Breast epithelium (tissue), 4 donors: ENCODE results near the gene ZFP36L1. TPM values are rescaled to one million over a fixed set of nuclear protein-coding genes. Genes with fewer than 3 reads are reported as not detected.
A peak's percentile ranks its signal among the peaks of the same experiment; 100 is the strongest.

Experiments used
- DNase-seq, 2 donors: peaks; one replicate each; pipeline ENCODE4 v3.0.0-alpha.2; 2019; ENCODE audit warnings: low spot score in 2 of 2
- H3K27ac ChIP-seq, 2 donors: fragments of 200-600 bp; sonication (generic) in 1 of 2; one replicate each; pipeline ENCODE4 v1.5.1; 2016 to 2019; ENCODE audit warnings: mild to moderate bottlenecking in 1 of 2
- H3K27me3 ChIP-seq, 2 donors: fragments of 200-600 bp; sonication (generic) in 1 of 2; one replicate each; pipeline versions ENCODE4 v1.5.1 to v1.6.0; 2017 to 2019; ENCODE audit warnings: control low read depth in 1 of 2, mild to moderate bottlenecking in 1 of 2
- H3K36me3 ChIP-seq: fragments of 200-600 bp; one replicate; pipeline ENCODE4 v1.5.1; 2019
- H3K4me1 ChIP-seq, 2 donors: fragments of 200-600 bp; sonication (generic); one replicate each; pipeline ENCODE4 v1.5.1; 2016 to 2019; ENCODE audit warnings: control low read depth in 1 of 2
- H3K4me3 ChIP-seq, 3 donors: fragments of 200-600 bp; sonication (generic); 1 replicate in 2 of 3; 2 replicates in 1 of 3; pipeline ENCODE4 v1.5.1; 2016 to 2019; ENCODE audit warnings: mild to moderate bottlenecking in 3 of 3, moderate library complexity in 2 of 3
- H3K9me3 ChIP-seq, 2 donors: fragments of 200-600 bp; sonication (generic) in 1 of 2; one replicate each; pipeline ENCODE4 v1.5.1; 2016 to 2019; ENCODE audit warnings: control low read depth in 1 of 2
- POLR2A ChIP-seq: fragments of 450-650 bp; IDR thresholded peaks from one replicate; pipeline ENCODE4 v1.6.1; 2016; ENCODE audit warnings: antibody characterized with exemption, mild to moderate bottlenecking, moderate library complexity
- POLR2AphosphoS5 ChIP-seq, 3 donors: sonication (generic); formaldehyde crosslinking; IDR thresholded peaks; one replicate each; pipeline ENCODE4 v1.6.1; 2017; ENCODE audit warnings: antibody characterized with exemption in 3 of 3
- intact Hi-C: fragments of 100-400 bp; cut with DNase I; formaldehyde crosslinking; loops from one replicate; pipeline ENCODE4 v1.15.1; 2023; ENCODE audit warnings: low total_unique reads
- total RNA-seq, 3 donors: library from RNA; depleted of rRNA; stranded (reverse); fragments of >200 nt; gene quantifications; one replicate each; pipeline ENCODE4 v1.1.0, GENCODE V29; 2016
- TF ChIP-seq, protein P1 (sequence below), 3 donors: fragments of 450-650 bp; IDR thresholded peaks; one replicate each; pipeline ENCODE4 v1.5.1; 2016 to 2017; ENCODE audit warnings: antibody characterized with exemption in 3 of 3, mild to moderate bottlenecking in 3 of 3, moderate library complexity in 3 of 3

Gene ZFP36L1
- total RNA-seq, 3 donors from 2014 or later: 198 to 737 (median 492) TPM

DNA sequence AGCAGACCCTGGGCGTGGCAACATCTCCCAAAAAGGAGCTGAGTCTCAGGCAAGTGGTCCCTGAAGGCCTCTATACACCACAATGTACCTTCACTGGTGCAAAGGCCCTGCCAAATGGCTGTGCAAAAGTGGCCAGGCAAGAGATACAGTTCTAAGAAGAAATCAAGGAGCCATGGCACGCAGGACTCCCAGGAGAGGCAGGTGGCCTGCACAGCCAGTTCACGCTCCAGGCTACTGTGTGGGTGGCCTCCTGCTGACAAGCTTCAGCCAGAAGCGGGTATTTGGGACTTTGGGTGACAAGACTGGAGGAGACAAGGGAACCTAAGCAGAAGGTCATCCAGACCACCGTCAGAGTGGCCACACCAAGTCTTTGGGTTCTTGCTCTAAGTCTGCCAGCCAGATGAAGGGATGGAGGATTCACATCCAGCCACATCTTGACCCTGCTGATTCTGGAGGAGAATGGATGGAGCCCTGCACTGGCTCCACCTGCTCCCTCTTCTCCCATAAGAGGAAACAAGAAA is 20.5 kb upstream of the ZFP36L1 start:
- TF ChIP-seq, protein P1, sequence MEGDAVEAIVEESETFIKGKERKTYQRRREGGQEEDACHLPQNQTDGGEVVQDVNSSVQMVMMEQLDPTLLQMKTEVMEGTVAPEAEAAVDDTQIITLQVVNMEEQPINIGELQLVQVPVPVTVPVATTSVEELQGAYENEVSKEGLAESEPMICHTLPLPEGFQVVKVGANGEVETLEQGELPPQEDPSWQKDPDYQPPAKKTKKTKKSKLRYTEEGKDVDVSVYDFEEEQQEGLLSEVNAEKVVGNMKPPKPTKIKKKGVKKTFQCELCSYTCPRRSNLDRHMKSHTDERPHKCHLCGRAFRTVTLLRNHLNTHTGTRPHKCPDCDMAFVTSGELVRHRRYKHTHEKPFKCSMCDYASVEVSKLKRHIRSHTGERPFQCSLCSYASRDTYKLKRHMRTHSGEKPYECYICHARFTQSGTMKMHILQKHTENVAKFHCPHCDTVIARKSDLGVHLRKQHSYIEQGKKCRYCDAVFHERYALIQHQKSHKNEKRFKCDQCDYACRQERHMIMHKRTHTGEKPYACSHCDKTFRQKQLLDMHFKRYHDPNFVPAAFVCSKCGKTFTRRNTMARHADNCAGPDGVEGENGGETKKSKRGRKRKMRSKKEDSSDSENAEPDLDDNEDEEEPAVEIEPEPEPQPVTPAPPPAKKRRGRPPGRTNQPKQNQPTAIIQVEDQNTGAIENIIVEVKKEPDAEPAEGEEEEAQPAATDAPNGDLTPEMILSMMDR (IDR thresholded peaks at IDR 0.05): no peak
- TF ChIP-seq POLR2AphosphoS5 (IDR thresholded peaks at IDR 0.05): no peak
- TF ChIP-seq POLR2A: no peak
- peak overlapping the region; percentile 99 for H3K27ac ChIP-seq
- no peaks in the 10 kb centered on the region for H3K9me3 ChIP-seq
- peak in 1 of 2 donors; percentile 15 for DNase-seq
- no peak overlapping the region for H3K4me3 ChIP-seq
- peaks cover 7 to 9% of the 10 kb centered on the region in 2 donors for H3K4me1 ChIP-seq
- no peaks in the 10 kb centered on the region for H3K36me3 ChIP-seq
- no peaks in the 10 kb centered on the region for H3K27me3 ChIP-seq
- intact Hi-C loops: no loop called here

DNA sequence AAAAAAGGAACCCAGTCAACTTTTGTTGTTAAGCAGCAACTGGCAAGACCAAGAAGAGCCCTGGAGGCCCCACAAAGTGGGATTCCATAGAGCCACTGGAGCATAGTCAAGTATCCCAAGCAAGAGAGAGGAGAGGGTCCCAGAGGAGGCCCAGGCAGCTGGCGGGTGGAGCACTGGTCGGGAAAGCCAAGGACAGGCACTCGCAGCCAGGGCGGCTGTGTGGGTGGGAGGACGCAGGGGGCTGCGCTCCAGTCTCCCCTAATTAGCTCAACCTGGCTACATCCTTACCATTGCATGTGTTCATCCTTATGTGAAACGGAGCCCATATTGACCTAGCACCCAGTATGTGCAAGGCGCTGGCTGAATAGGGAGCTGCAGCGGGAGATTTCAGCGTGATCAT is 18.3 kb upstream of the ZFP36L1 start:
- no peak for TF ChIP-seq POLR2A
- TF ChIP-seq, protein P1 (IDR thresholded peaks at IDR 0.05): no peak
- no peak for TF ChIP-seq POLR2AphosphoS5 (IDR thresholded peaks at IDR 0.05)
- H3K27me3 ChIP-seq: no peaks in the 10 kb centered on the region
- no peaks in the 10 kb centered on the region for H3K36me3 ChIP-seq
- intact Hi-C loops: no loop called here
- peak in 1 of 2 donors; percentile 13 for DNase-seq
- H3K9me3 ChIP-seq: no peaks in the 10 kb centered on the region
- peaks cover 19 to 25% of the 10 kb centered on the region in 2 donors for H3K4me1 ChIP-seq
- no peak overlapping the region for H3K4me3 ChIP-seq
- peak overlapping the region; percentile 13 to 50 for H3K27ac ChIP-seq

DNA sequence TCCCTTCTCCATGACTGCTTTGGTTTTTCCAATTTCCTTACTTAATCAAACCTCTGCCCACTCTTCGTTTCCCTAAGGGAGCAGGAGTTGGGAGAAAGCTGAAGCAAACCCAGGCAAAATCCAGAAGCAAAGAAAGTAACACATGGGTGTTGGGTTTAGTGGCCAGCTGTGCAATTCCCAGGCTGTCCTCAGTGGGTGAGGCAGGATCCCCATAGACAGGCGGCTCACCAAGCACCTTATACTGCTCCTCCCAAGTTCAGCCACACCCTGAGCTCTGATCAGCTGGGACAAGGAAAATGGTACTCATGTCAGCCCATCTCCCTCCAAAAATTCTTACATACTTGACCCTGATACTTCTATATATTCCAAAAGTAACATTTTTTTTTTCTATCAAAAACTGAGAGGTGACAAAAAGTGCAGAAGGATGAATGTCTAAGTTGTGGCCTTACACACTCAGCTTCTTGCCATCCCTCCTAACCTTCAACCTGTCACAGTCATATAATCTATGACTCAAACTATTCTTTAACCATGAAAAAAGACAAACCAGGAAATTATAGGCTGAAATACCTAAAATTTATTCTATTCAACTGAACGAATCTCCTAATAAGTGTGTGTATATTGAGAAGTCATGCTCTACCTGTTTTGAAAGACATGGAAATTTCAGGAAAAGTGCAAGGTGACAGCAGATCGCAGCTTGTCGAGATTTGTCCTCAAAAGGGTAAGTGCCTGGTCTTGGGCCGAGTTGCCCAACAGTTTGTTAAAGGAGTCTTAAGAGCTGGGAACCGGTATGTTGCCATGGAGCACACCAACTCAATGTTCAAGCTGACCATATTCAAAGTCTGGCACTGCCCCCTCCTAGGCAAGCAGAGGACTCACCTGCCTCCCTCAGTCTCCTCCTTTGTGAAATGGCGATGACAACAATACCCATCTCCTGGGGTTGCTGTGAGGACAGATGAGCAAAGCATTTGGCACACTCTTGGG is 17.6 kb upstream of the ZFP36L1 start:
- TF ChIP-seq, protein P1 (IDR thresholded peaks at IDR 0.05): no peak
- TF ChIP-seq POLR2AphosphoS5 (IDR thresholded peaks at IDR 0.05) (no peak), POLR2A (no peak)
- Histone ChIP-seq H3K36me3 (no peaks in the 10 kb centered on the region), H3K27ac (peak overlapping the region in 1 of 2 donors; percentile 13), H3K4me3 (no peak overlapping the region), H3K9me3 (no peaks in the 10 kb centered on the region), H3K4me1 (peaks cover 19 to 25% of the 10 kb centered on the region in 2 donors), H3K27me3 (no peaks in the 10 kb centered on the region)
- peak in 1 of 2 donors; percentile 12 for DNase-seq
- intact Hi-C loops: no loop called here

DNA sequence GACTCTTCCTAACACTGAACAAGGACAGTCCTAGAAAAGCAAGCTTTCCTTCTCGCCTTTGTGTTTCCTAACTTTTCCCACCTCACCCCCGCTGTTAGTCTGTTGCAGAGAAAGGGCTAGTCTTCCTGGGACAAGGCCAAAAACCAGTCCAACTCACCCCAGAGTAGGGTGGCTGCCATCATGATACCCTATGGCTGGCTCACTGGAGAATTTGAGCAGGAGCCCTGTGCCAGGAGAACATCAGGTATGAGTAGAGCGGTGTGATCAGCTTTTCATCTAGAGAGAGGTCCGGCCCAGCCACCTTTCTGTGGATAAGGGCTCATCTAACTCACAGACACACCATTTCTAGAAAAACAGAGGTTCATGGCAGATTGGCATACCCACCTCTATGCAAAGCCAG is 16.7 kb upstream of the ZFP36L1 start:
- TF ChIP-seq POLR2A (no peak), POLR2AphosphoS5 (IDR thresholded peaks at IDR 0.05) (no peak)
- TF ChIP-seq, protein P1 (IDR thresholded peaks at IDR 0.05): no peak
- Histone ChIP-seq H3K27ac (peak overlapping the region in 1 of 2 donors; percentile 20), H3K27me3 (no peaks in the 10 kb centered on the region), H3K4me3 (no peak overlapping the region), H3K36me3 (no peaks in the 10 kb centered on the region), H3K9me3 (no peaks in the 10 kb centered on the region), H3K4me1 (peaks cover 12 to 23% of the 10 kb centered on the region in 2 donors)
- no peak for DNase-seq
- intact Hi-C loops: no loop called here
